Memory B cell (primary cell): ENCODE measurements around the gene OPTC.

Experiments
- ATAC-seq: fragments of 150-1000 bp; cut with Tn5 transposase; 2 replicates; pipeline ENCODE4 v1.10.0; 2021; ENCODE audit warnings: low read depth, mild to moderate bottlenecking, moderate library complexity
- DNase-seq, 2 donors: peaks; one replicate each; pipeline ENCODE4 v3.0.0; 2022; ENCODE audit warnings: low spot score in 2 of 2
- H3K27ac Mint-ChIP-seq: one replicate; pipeline ENCODE4 v1.8.0; 2022; ENCODE audit warnings: mild to moderate bottlenecking, moderate library complexity, mixed read lengths
- H3K27me3 Mint-ChIP-seq: one replicate; pipeline ENCODE4 v1.8.0; 2022; ENCODE audit warnings: mixed read lengths
- H3K36me3 Mint-ChIP-seq: one replicate; pipeline ENCODE4 v1.8.0; 2022; ENCODE audit warnings: mild to moderate bottlenecking, mixed read lengths
- H3K4me1 Mint-ChIP-seq: one replicate; pipeline ENCODE4 v1.8.0; 2022; ENCODE audit warnings: mixed read lengths
- H3K4me3 Mint-ChIP-seq: one replicate; pipeline ENCODE4 v1.8.0; 2022; ENCODE audit warnings: mild to moderate bottlenecking, moderate library complexity, mixed read lengths
- H3K9me3 Mint-ChIP-seq: one replicate; pipeline ENCODE4 v1.8.0; 2022; ENCODE audit warnings: mixed read lengths

The OPTC gene

GRCh38 chr1:203521074-203521794 lies 27.3 kb downstream of the OPTC start:
- DNase-seq (no peak), ATAC-seq (no peak)
- no peaks in the 10 kb centered on the region for H3K9me3 Mint-ChIP-seq
- H3K27ac Mint-ChIP-seq = no peak overlapping the region
- H3K27me3 Mint-ChIP-seq = peaks cover 2% of the 10 kb centered on the region
- no peak overlapping the region for H3K4me3 Mint-ChIP-seq
- no peaks in the 10 kb centered on the region for H3K36me3 Mint-ChIP-seq
- H3K4me1 Mint-ChIP-seq = no peaks in the 10 kb centered on the region

- no peak overlapping the region for H3K4me3 Mint-ChIP-seq
- no peak overlapping the region for H3K27ac Mint-ChIP-seq
- ATAC-seq (no peak), DNase-seq (no peak)
- H3K9me3 Mint-ChIP-seq = no peaks in the 10 kb centered on the region
- H3K36me3 Mint-ChIP-seq = no peaks in the 10 kb centered on the region
- H3K4me1 Mint-ChIP-seq = no peaks in the 10 kb centered on the region
- H3K27me3 Mint-ChIP-seq = peaks cover 3% of the 10 kb centered on the region
Observed at GRCh38 chr1:203521812-203522211, 27.9 kb downstream of the OPTC start.

GRCh38 chr1:203522237-203522636 lies 28.3 kb downstream of the OPTC start:
- H3K27ac Mint-ChIP-seq = no peak overlapping the region
- ATAC-seq (no peak), DNase-seq (no peak)
- no peaks in the 10 kb centered on the region for H3K9me3 Mint-ChIP-seq
- H3K4me3 Mint-ChIP-seq = no peak overlapping the region
- no peaks in the 10 kb centered on the region for H3K36me3 Mint-ChIP-seq
- H3K27me3 Mint-ChIP-seq = peaks cover 7% of the 10 kb centered on the region
- no peaks in the 10 kb centered on the region for H3K4me1 Mint-ChIP-seq

GRCh38 chr1:203523667-203524066 lies 29.7 kb downstream of the OPTC start:
- no peaks in the 10 kb centered on the region for H3K36me3 Mint-ChIP-seq
- DNase-seq (no peak), ATAC-seq (no peak)
- no peaks in the 10 kb centered on the region for H3K4me1 Mint-ChIP-seq
- H3K9me3 Mint-ChIP-seq = no peaks in the 10 kb centered on the region
- no peak overlapping the region for H3K27ac Mint-ChIP-seq
- H3K27me3 Mint-ChIP-seq = peaks cover 6% of the 10 kb centered on the region
- H3K4me3 Mint-ChIP-seq = no peak overlapping the region

- H3K36me3 Mint-ChIP-seq = no peaks in the 10 kb centered on the region
- H3K27me3 Mint-ChIP-seq = peaks cover 6% of the 10 kb centered on the region
- H3K27ac Mint-ChIP-seq = no peak overlapping the region
- DNase-seq (no peak), ATAC-seq (no peak)
- H3K4me3 Mint-ChIP-seq = no peak overlapping the region
- no peaks in the 10 kb centered on the region for H3K9me3 Mint-ChIP-seq
- H3K4me1 Mint-ChIP-seq = no peaks in the 10 kb centered on the region
Observed at GRCh38 chr1:203524152-203524551, 30.2 kb downstream of the OPTC start.

GRCh38 chr1:203524824-203525223 lies 30.9 kb downstream of the OPTC start:
- Mint-ChIP-seq H3K36me3 (no peaks in the 10 kb centered on the region), H3K9me3 (no peaks in the 10 kb centered on the region), H3K4me1 (no peaks in the 10 kb centered on the region), H3K27ac (no peak overlapping the region), H3K4me3 (no peak overlapping the region), H3K27me3 (peaks cover 6% of the 10 kb centered on the region)
- ATAC-seq (no peak), DNase-seq (no peak)

- DNase-seq (no peak), ATAC-seq (no peak)
- Mint-ChIP-seq H3K36me3 (no peaks in the 10 kb centered on the region), H3K27me3 (peaks cover 6% of the 10 kb centered on the region), H3K9me3 (no peaks in the 10 kb centered on the region), H3K4me1 (no peaks in the 10 kb centered on the region), H3K27ac (no peak overlapping the region), H3K4me3 (no peak overlapping the region)
Observed at GRCh38 chr1:203525685-203526084, 31.7 kb downstream of the OPTC start.

- no peaks in the 10 kb centered on the region for H3K4me1 Mint-ChIP-seq
- peaks cover 6% of the 10 kb centered on the region for H3K27me3 Mint-ChIP-seq
- no peak overlapping the region for H3K4me3 Mint-ChIP-seq
- ATAC-seq (no peak), DNase-seq (no peak)
- no peaks in the 10 kb centered on the region for H3K9me3 Mint-ChIP-seq
- no peaks in the 10 kb centered on the region for H3K36me3 Mint-ChIP-seq
- no peak overlapping the region for H3K27ac Mint-ChIP-seq
Observed at GRCh38 chr1:203526130-203526529, 32.2 kb downstream of the OPTC start.

- Mint-ChIP-seq H3K4me3 (no peak overlapping the region), H3K36me3 (no peaks in the 10 kb centered on the region), H3K9me3 (no peaks in the 10 kb centered on the region), H3K27ac (no peak overlapping the region), H3K27me3 (peaks cover 7% of the 10 kb centered on the region), H3K4me1 (no peaks in the 10 kb centered on the region)
- DNase-seq (no peak), ATAC-seq (no peak)
Observed at GRCh38 chr1:203526572-203526971, 32.6 kb downstream of the OPTC start.

- Mint-ChIP-seq H3K36me3 (no peaks in the 10 kb centered on the region), H3K27me3 (peaks cover 8% of the 10 kb centered on the region), H3K4me1 (no peaks in the 10 kb centered on the region), H3K4me3 (no peak overlapping the region), H3K9me3 (no peaks in the 10 kb centered on the region), H3K27ac (no peak overlapping the region)
- no peak for DNase-seq
- ATAC-seq = no peak
Observed at GRCh38 chr1:203527013-203527412, 33.1 kb downstream of the OPTC start.

- ATAC-seq = no peak
- no peak overlapping the region for H3K27ac Mint-ChIP-seq
- H3K36me3 Mint-ChIP-seq = no peaks in the 10 kb centered on the region
- peaks cover 8% of the 10 kb centered on the region for H3K27me3 Mint-ChIP-seq
- no peaks in the 10 kb centered on the region for H3K9me3 Mint-ChIP-seq
- H3K4me1 Mint-ChIP-seq = no peaks in the 10 kb centered on the region
- DNase-seq = no peak
- no peak overlapping the region for H3K4me3 Mint-ChIP-seq
Observed at GRCh38 chr1:203528063-203528462, 34.1 kb downstream of the OPTC start.

- Mint-ChIP-seq H3K9me3 (no peaks in the 10 kb centered on the region), H3K27ac (no peak overlapping the region), H3K36me3 (no peaks in the 10 kb centered on the region), H3K4me1 (no peaks in the 10 kb centered on the region), H3K27me3 (peaks cover 8% of the 10 kb centered on the region), H3K4me3 (no peak overlapping the region)
- ATAC-seq (no peak), DNase-seq (no peak)
Observed at GRCh38 chr1:203528976-203529835, 35.3 kb downstream of the OPTC start.

- no peak for DNase-seq
- ATAC-seq = no peak
- peaks cover 12% of the 10 kb centered on the region for H3K27me3 Mint-ChIP-seq
- H3K4me3 Mint-ChIP-seq = no peak overlapping the region
- H3K9me3 Mint-ChIP-seq = no peaks in the 10 kb centered on the region
- no peak overlapping the region for H3K27ac Mint-ChIP-seq
- H3K36me3 Mint-ChIP-seq = no peaks in the 10 kb centered on the region
- no peaks in the 10 kb centered on the region for H3K4me1 Mint-ChIP-seq
Observed at GRCh38 chr1:203531063-203531462, 37.1 kb downstream of the OPTC start.

GRCh38 chr1:203534012-203534411 lies 40.1 kb downstream of the OPTC start:
- peaks cover 11% of the 10 kb centered on the region for H3K27me3 Mint-ChIP-seq
- no peak overlapping the region for H3K27ac Mint-ChIP-seq
- no peaks in the 10 kb centered on the region for H3K36me3 Mint-ChIP-seq
- no peaks in the 10 kb centered on the region for H3K9me3 Mint-ChIP-seq
- ATAC-seq (no peak), DNase-seq (no peak)
- H3K4me1 Mint-ChIP-seq = no peaks in the 10 kb centered on the region
- H3K4me3 Mint-ChIP-seq = no peak overlapping the region
